Non-pigmented ciliary epithelial cell (primary cell): Measurements from ENCODE around the gene UBAP1L.

Experiments used
- DNase-seq: peaks from one replicate; pipeline ENCODE4 v3.0.0-alpha.2; 2010; ENCODE audit warnings: low read depth

UBAP1L gene

GRCh38 chr15:65042776-65043327, 72.1 kb downstream of the UBAP1L start:
- no peak for DNase-seq
